ENCODE results near the gene WNT6. TPM values are rescaled to one million over a fixed set of nuclear protein-coding genes. Genes with fewer than 3 reads are reported as not detected.

The WNT6 gene
- total RNA-seq, 2 donors from 2014 or later = not detected

- Histone ChIP-seq H3K27me3 (ENCODE audit: control insufficient read depth, insufficient read depth, low read length, poor library complexity, severe bottlenecking) (peaks cover 95% of the 10 kb centered on the region), H3K27ac (ENCODE audit: low read depth, low read length) (no peak overlapping the region), H3K9ac (ENCODE audit: extremely low read depth, low read length, poor library complexity, severe bottlenecking) (no peak overlapping the region), H3K9me3 (ENCODE audit: control insufficient read depth, low read length) (no peaks in the 10 kb centered on the region), H3K36me3 (ENCODE audit: control insufficient read depth, insufficient read depth, low read length) (no peaks in the 10 kb centered on the region), H3K4me3 (ENCODE audit: low read length) (no peak overlapping the region), H3K4me1 (ENCODE audit: control insufficient read depth, insufficient read depth, low read length) (peaks cover 8% of the 10 kb centered on the region)
- Mint-ChIP-seq H3K4me1 (peaks cover 13% of the 10 kb centered on the region), H3K27ac (no peak overlapping the region), H3K9me3 (no peaks in the 10 kb centered on the region), H3K4me3 (no peak overlapping the region), H3K27me3 (ENCODE audit: insufficient read depth) (peaks cover 95% of the 10 kb centered on the region), H3K36me3 (ENCODE audit: low read depth) (no peaks in the 10 kb centered on the region)
- 64 to 71% methylated on average over 4 to 7 of the region's 10 CpGs for WGBS, 2 experiments (ENCODE audit: insufficient coverage in 1 of 2, insufficient read length in 1 of 2)
- peak; percentile 48 for DNase-seq
- no peak for TF ChIP-seq CTCF (conservative IDR thresholded peaks at IDR 0.05)
Observed at GRCh38 chr2:218857371-218858137, 2.1 kb upstream of the WNT6 start.

GRCh38 chr2:218858138-218858445 lies 1.5 kb upstream of the WNT6 start:
- Mint-ChIP-seq H3K4me3 (no peak overlapping the region), H3K27me3 (ENCODE audit: insufficient read depth) (peaks cover 95% of the 10 kb centered on the region), H3K36me3 (ENCODE audit: low read depth) (no peaks in the 10 kb centered on the region), H3K9me3 (no peaks in the 10 kb centered on the region), H3K4me1 (peaks cover 13% of the 10 kb centered on the region), H3K27ac (no peak overlapping the region)
- Histone ChIP-seq H3K9ac (ENCODE audit: extremely low read depth, low read length, poor library complexity, severe bottlenecking) (no peak overlapping the region), H3K4me1 (ENCODE audit: control insufficient read depth, insufficient read depth, low read length) (peaks cover 8% of the 10 kb centered on the region), H3K27me3 (ENCODE audit: control insufficient read depth, insufficient read depth, low read length, poor library complexity, severe bottlenecking) (peaks cover 98% of the 10 kb centered on the region), H3K36me3 (ENCODE audit: control insufficient read depth, insufficient read depth, low read length) (no peaks in the 10 kb centered on the region), H3K9me3 (ENCODE audit: control insufficient read depth, low read length) (no peaks in the 10 kb centered on the region), H3K4me3 (ENCODE audit: low read length) (no peak overlapping the region), H3K27ac (ENCODE audit: low read depth, low read length) (no peak overlapping the region)
- DNase-seq = no peak
- WGBS, 2 experiments (ENCODE audit: insufficient coverage in 1 of 2, insufficient read length in 1 of 2) = 20 to 49% methylated on average over 1 of the region's 1 CpG
- no peak for TF ChIP-seq CTCF (conservative IDR thresholded peaks at IDR 0.05)

GRCh38 chr2:218858671-218859555 lies 692 bp upstream of the WNT6 start:
- H3K27me3 Mint-ChIP-seq (ENCODE audit: insufficient read depth) = peaks cover 95% of the 10 kb centered on the region
- H3K4me1 Mint-ChIP-seq = peaks cover 13% of the 10 kb centered on the region
- Histone ChIP-seq H3K4me1 (ENCODE audit: control insufficient read depth, insufficient read depth, low read length) (peaks cover 8% of the 10 kb centered on the region), H3K4me3 (ENCODE audit: low read length) (no peak overlapping the region), H3K27ac (ENCODE audit: low read depth, low read length) (no peak overlapping the region), H3K9ac (ENCODE audit: extremely low read depth, low read length, poor library complexity, severe bottlenecking) (no peak overlapping the region), H3K36me3 (ENCODE audit: control insufficient read depth, insufficient read depth, low read length) (no peaks in the 10 kb centered on the region), H3K9me3 (ENCODE audit: control insufficient read depth, low read length) (no peaks in the 10 kb centered on the region), H3K27me3 (ENCODE audit: control insufficient read depth, insufficient read depth, low read length, poor library complexity, severe bottlenecking) (peaks cover 98% of the 10 kb centered on the region)
- peak overlapping the region; percentile 46 for H3K4me3 Mint-ChIP-seq
- no peaks in the 10 kb centered on the region for H3K9me3 Mint-ChIP-seq
- WGBS, 2 experiments (ENCODE audit: insufficient coverage in 1 of 2, insufficient read length in 1 of 2) = 4% methylated on average over 13 to 51 of the region's 51 CpGs
- no peak for TF ChIP-seq CTCF (conservative IDR thresholded peaks at IDR 0.05)
- no peak overlapping the region for H3K27ac Mint-ChIP-seq
- H3K36me3 Mint-ChIP-seq (ENCODE audit: low read depth) = no peaks in the 10 kb centered on the region
- DNase-seq = peak; percentile 81

Data from endodermal cell (in vitro differentiated cells).